GM19240 (cell line): Measurements from ENCODE around the gene ZNF567.

Source experiments
- DNase-seq: peaks from one replicate; pipeline ENCODE4 v3.0.0; 2011; ENCODE audit warnings: low spot score; ENCODE audit not compliant: insufficient read length

Gene ZNF567

GRCh38 chr19:36750066-36750691 is 62.8 kb downstream of the ZNF567 start:
- DNase-seq = no peak
